ENCODE measurements around the gene COL6A2. TPM values are rescaled to one million over a fixed set of nuclear protein-coding genes. Genes with fewer than 3 reads are reported as not detected.
A peak's percentile ranks its signal among the peaks of the same experiment; 100 is the strongest.
"Not testable (repeated sequence)": the region's sequence is repeated elsewhere in the genome, so short reads cannot be mapped to it uniquely, and the experiment has no call there.

COL6A2 gene
- total RNA-seq, 1 donor from 2014 or later: 34.9 TPM

GRCh38 chr21:46163380-46163779, 65.5 kb downstream of the COL6A2 start:
- ATAC-seq (no peak), DNase-seq (ENCODE audit: low spot score) (no peak)

DNA sequence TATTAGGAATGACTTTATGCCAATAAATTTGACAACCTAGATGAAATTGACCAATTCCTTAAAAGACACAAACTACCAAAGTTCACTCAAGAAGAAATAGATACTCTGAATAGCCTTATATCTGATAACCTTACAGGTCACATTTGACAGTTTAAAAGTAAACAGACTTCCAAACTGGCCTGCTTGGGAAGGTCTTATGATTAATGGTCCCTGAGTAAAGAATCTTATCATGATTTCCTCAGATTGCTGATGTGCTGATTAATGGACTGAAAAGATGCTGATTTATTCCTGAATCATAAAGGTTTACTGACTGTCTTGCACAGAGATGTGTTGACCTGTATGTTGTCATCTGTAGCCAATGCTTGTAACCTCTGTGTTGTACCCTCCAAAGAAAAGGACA, 67.2 kb downstream of the COL6A2 start:
- ATAC-seq: no peak

DNA sequence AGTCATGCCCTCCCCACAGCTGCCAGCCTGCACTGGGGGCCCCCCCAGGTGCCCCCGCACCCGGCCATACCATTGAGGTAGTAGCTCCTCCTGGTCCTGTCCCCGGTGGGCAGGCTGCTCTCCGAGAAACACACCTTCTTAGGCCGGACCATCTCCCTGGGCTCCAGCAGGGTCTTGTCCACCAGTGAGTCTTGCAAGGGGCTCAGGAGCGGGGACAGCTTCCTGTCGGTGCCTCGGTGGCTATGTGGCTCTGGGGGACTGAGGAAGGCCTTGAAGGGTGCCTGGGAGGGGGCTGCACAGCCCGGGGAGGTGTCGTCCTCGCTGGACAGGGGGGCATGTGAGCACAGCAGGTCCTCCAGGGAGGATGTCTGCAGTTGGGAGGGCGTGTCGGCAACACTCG, 70.3 kb downstream of the COL6A2 start:
- DNase-seq (ENCODE audit: low spot score) (peak; percentile 40), ATAC-seq (no peak)

More for the DNA sequence above, 67.2 kb downstream of the COL6A2 start:
- DNase-seq (ENCODE audit: low spot score): no peak

DNA sequence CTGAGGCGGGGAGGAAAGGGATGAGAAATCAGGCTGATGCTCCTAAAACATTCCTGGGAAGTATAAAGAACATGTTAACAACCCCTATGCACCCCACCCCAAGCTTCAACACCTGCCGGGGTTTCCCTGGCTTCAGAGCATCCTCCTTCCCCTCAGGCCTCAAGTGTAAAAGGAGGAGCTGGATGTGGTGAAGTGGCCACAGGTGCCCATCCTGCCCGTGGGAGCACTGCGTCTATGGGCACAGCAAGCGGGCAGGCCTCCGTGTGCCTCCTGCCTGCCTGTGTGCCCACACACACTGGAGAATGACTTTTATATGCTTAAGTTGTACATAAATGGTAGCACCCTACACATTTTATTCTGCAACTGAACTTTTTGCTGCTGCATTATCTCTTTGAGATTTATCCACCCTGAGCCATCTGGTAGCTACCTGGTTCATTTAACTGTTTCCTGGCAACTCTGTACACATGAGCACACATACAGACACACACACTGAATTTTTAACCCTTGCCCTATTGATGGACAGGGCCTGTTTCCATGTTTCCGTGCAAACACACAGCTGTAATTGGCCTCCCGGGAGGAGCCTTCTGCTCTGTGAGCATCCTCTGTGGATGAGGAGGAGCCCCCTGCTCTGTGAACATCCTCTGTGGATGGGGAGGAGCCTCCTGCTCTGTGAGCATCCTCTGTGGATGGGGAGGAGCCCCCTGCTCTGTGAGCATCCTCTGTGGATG, 70.9 kb downstream of the COL6A2 start:
- no peak for DNase-seq (ENCODE audit: low spot score)
- ATAC-seq: no peak

DNA sequence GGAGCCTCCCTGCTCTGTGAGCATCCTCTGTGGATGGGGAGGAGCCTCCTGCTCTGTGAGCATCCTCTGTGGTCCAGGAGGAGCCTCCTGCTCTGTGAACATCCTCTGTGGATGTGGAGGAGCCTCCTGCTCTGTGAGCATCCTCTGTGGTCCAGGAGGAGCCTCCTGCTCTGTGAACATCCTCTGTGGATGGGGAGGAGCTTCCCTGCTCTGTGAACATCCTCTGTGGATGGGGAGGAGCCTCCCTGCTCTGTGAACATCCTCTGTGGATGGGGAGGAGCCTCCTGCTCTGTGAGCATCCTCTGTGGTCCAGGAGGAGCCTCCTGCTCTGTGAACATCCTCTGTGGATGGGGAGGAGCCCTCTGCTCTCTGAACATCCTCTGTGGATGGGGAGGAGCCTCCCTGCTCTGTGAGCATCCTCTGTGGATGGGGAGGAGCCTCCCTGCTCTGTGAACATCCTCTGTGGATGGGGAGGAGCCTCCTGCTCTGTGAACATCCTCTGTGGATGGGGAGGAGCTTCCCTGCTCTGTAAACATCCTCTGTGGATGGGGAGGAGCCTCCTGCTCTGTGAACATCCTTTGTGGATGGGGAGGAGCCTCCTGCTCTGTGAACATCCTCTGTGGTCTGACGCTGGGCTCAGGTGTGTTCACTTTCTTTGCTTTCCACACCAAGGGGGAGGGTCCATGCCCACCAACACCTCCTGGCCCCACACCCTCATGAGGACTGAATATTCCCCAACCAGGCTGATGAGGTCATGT, 72.7 kb downstream of the COL6A2 start:
- peak; percentile 18 for DNase-seq (ENCODE audit: low spot score)
- not testable (repeated sequence) for ATAC-seq

- ATAC-seq: no peak
- no peak for DNase-seq (ENCODE audit: low spot score)
These were observed 73.7 kb downstream of the COL6A2 start for GRCh38 chr21:46171585-46171984.

DNA sequence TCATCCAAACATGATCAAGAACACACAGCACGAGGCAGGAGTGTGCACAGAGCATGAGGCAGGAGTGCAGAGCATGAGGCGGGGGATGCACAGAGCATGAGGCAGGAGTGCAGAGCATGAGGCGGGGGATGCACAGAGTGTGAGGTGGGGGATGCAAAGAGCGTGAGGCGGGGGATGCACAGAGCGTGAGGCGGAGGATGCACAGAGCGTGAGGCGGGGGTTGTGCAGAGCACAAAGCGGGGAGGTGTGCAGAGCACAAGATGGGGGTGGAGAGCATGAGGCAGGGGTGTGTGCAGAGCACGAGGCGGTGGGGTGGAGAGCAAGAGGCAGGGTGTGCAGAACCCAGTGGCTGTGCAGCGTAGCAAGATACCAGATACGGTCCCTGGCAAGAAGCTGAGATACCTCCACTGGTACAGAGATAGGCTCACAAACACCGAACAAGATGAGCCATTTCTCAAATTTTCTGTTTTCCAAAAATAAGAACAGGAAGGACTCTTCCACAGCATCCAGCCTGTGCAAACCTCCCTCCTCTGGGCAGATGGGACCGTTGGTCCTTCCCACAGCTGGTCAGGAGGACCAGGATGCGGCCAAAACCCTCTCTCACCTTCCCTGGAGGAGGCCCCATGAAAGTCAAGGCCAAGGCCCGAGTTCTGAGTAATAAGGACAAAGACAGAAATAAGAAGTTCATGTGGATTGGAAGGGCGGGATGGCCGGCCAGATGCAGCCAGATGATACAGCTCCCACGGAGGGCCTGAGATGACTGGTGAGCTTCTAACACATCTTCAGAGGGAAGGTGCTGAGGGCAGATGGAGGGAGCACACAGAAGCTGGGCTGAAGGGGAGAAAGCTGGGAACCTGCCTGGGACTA, 74.3 kb downstream of the COL6A2 start:
- DNase-seq (ENCODE audit: low spot score) (peak; percentile 38), ATAC-seq (no peak)

DNA sequence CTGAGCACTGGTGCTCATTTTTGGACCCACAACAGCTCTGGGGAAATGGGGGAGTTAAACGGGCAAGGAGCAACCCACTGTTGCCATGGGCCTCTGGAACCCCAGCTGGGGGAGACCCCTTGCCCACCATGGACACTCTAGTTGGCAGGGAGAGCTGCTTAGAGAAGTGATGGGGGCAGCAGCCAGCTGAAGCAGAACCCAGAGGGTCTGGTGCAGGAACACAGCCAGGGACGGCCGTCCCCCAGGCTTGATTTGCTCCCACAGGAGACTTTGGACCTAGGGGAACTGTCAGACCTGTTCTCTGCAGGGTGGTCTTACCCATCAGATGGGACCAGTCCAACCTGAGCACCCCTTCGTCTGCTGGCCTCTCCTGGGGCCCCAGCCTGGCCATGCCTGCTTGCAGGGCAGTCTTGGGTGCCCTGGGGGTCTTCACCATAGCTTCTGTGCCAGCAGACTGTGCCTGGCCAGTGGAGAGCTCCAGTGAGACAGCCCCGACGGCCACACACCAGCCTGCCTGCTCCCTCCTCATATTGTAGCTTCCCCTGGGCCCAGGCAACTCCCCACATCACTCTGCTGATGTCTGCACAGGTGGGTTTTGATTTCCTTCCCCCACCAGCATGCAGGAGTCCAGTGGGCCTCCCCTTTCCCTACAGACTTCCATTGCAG, 75.1 kb downstream of the COL6A2 start:
- no peak for ATAC-seq

GRCh38 chr21:46173573-46173972, 75.7 kb downstream of the COL6A2 start:
- DNase-seq (ENCODE audit: low spot score): no peak
- no peak for ATAC-seq

More for the DNA sequence above, 75.1 kb downstream of the COL6A2 start:
- DNase-seq (ENCODE audit: low spot score): peak; percentile 40

- DNase-seq (ENCODE audit: low spot score); ATAC-seq: not testable (repeated sequence)
These were observed 78.7 kb downstream of the COL6A2 start for GRCh38 chr21:46176443-46177129.

DNA sequence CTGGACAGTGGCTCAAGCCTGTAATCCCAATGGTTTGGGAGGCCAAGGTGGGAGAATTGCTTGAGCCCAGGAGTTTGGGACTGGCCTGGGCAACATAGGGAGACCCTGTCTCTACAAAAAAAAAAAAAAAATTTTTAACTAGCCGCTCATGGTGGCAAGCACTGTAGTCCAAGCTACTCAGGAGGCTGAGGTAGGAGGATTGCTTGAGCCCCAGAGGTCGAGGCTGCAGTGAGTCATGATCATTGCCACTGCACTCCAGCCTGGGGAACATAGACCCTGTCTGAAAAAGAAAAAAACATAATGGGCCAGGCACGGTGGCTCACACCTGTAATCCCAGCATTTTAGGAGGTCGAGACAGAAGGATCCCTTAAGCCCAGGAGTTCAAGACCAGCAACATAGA, 81.0 kb downstream of the COL6A2 start:
- ATAC-seq (no peak), DNase-seq (ENCODE audit: low spot score) (no peak)

Other genes starting within 250 kb of the COL6A2 start
- 48.0 TPM for gene COL6A1, start 116.3 kb upstream of the COL6A2 start, total RNA-seq
- gene FTCD, start 57.5 kb downstream of the COL6A2 start, total RNA-seq: 668 TPM
- 0.40 TPM for gene SPATC1L, start 86.3 kb downstream of the COL6A2 start, total RNA-seq
- gene LSS, start 130.7 kb downstream of the COL6A2 start, total RNA-seq: 67.9 TPM
- gene MCM3AP, start 187.5 kb downstream of the COL6A2 start, total RNA-seq: 46.9 TPM
- 6.0 TPM for gene YBEY, start 188.2 kb downstream of the COL6A2 start, total RNA-seq
- gene C21orf58, start 225.8 kb downstream of the COL6A2 start, total RNA-seq: 2.1 TPM
- gene PCNT, start 226.0 kb downstream of the COL6A2 start, total RNA-seq: 13.2 TPM